HEK293T (cell line): Measurements from ENCODE around the gene VIT.

ENCODE experiments used
- ARNT ChIP-seq: fragments of 450-650 bp; IDR thresholded peaks from 2 replicates; pipeline ENCODE4 v1.6.1; 2017; ENCODE audit warnings: mild to moderate bottlenecking
- FOXK2 ChIP-seq: fragments of 450-650 bp; IDR thresholded peaks from 2 replicates; pipeline ENCODE4 v1.6.1; 2016; ENCODE audit warnings: mild to moderate bottlenecking
- FOXM1 ChIP-seq: fragments of 450-650 bp; IDR thresholded peaks from 2 replicates; pipeline ENCODE4 v1.6.1; 2017; ENCODE audit warnings: mild to moderate bottlenecking, borderline replicate concordance
- HDGF ChIP-seq: fragments of 450-650 bp; IDR thresholded peaks from 2 replicates; pipeline ENCODE4 v1.6.1; 2017; ENCODE audit warnings: antibody characterized with exemption, borderline replicate concordance
- NFRKB ChIP-seq: fragments of 450-650 bp; IDR thresholded peaks from 2 replicates; pipeline ENCODE4 v1.6.1; 2016; ENCODE audit warnings: mild to moderate bottlenecking, moderate library complexity
- SP1 ChIP-seq: fragments of 450-650 bp; IDR thresholded peaks from 2 replicates; pipeline ENCODE4 v1.6.1; 2017
- ZNF384 ChIP-seq: fragments of 450-650 bp; IDR thresholded peaks from 2 replicates; pipeline ENCODE4 v1.6.1; 2016

DNA sequence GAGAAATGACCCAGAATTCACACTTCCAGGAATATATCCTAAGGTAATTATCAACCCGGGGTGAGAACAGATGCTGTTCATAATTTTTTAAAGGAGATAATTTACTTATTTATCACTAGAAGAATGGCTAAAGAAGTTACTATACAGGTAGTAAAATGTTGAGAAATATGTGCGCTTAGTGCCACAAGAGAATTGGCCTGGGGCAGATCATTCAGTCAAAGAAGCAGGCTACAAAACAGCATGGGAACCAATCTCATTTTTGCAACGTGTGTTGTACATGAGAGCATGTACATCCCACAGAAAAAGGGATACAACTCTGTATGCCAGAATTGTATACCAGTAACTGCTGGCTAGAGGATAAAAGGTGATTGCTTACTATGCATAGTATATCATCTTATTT, 75.2 kb downstream of the VIT start:
- TF ChIP-seq FOXM1 (no peak), SP1 (no peak), ARNT (no peak), NFRKB (no peak), HDGF (no peak), FOXK2 (no peak), ZNF384 (no peak)
